ENCODE data around the gene PCNX2.

DNA sequence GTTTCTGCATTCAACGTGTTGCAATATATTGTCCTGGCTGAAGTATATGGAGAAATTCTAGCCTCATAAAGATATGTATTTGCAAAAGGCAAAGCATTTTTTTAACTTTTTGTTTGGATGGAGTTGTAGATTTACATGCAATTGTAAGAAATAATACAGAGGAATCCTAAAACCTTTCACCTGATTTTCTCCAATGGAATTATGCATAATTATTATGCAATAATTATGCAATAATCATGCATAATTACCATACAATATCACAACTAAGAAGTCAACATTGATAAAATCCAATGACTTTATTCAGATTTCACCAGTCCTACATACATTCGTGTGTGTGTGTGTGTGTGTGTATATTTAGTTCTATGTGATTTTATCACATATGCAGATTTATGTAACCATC, 24.5 kb upstream of the PCNX2 start:
- TF ChIP-seq, protein P1, sequence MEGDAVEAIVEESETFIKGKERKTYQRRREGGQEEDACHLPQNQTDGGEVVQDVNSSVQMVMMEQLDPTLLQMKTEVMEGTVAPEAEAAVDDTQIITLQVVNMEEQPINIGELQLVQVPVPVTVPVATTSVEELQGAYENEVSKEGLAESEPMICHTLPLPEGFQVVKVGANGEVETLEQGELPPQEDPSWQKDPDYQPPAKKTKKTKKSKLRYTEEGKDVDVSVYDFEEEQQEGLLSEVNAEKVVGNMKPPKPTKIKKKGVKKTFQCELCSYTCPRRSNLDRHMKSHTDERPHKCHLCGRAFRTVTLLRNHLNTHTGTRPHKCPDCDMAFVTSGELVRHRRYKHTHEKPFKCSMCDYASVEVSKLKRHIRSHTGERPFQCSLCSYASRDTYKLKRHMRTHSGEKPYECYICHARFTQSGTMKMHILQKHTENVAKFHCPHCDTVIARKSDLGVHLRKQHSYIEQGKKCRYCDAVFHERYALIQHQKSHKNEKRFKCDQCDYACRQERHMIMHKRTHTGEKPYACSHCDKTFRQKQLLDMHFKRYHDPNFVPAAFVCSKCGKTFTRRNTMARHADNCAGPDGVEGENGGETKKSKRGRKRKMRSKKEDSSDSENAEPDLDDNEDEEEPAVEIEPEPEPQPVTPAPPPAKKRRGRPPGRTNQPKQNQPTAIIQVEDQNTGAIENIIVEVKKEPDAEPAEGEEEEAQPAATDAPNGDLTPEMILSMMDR (optimal IDR thresholded peaks at IDR 0.05 in 1 of 3, IDR thresholded peaks at IDR 0.05 in 1 of 3, conservative IDR thresholded peaks at IDR 0.05 in 1 of 3; ENCODE audit: extremely low read depth in 1 of 3, insufficient read depth in 2 of 3, low read length in 3 of 3): no peak
- no peak for TF ChIP-seq EZH2 (IDR thresholded peaks at IDR 0.05; ENCODE audit: low read length)
